OCI-LY3 (cell line): ENCODE data around the gene MRPL58.

Source experiments
- CTCF ChIP-seq: fragments of 200-600, 300-600 bp; sonication (generic); IDR thresholded peaks from 2 replicates; pipeline ENCODE4 v1.5.1; 2014; ENCODE audit warnings: antibody characterized with exemption, low read length, low read depth
- EZH2phosphoT487 ChIP-seq: fragments of 200-600 bp; shearing (Covaris generic); IDR thresholded peaks from 2 replicates; pipeline ENCODE4 v1.6.1; 2018; ENCODE audit warnings: antibody characterized with exemption, mixed run types, low read depth

GRCh38 chr17:74970395-74970794 is 42.1 kb upstream of the MRPL58 start:
- no peak for TF ChIP-seq CTCF
- no peak for TF ChIP-seq EZH2phosphoT487
